ENCODE measurements around the gene GOPC.

DNA sequence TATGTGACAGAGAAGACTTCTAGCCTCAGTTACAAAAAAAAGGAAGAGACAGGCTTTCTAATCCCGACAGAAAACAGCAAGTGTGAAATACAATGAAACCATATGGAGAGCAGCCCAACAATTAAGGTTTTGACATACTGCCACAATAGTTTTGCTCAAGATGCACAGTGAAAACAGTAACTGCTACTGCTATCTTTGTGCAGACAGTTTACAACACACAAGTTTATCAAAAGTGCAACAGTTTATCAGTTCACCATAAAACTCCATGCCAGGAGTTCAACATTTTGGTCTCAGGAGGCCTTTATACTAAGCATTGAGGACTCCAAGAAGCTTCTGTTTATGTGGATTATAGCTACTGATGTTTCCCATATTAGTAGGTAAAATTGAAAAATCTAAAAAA, 37.6 kb downstream of the GOPC start:
- TF ChIP-seq EP300 (IDR thresholded peaks at IDR 0.05), result no peak
- TF ChIP-seq, protein P1, sequence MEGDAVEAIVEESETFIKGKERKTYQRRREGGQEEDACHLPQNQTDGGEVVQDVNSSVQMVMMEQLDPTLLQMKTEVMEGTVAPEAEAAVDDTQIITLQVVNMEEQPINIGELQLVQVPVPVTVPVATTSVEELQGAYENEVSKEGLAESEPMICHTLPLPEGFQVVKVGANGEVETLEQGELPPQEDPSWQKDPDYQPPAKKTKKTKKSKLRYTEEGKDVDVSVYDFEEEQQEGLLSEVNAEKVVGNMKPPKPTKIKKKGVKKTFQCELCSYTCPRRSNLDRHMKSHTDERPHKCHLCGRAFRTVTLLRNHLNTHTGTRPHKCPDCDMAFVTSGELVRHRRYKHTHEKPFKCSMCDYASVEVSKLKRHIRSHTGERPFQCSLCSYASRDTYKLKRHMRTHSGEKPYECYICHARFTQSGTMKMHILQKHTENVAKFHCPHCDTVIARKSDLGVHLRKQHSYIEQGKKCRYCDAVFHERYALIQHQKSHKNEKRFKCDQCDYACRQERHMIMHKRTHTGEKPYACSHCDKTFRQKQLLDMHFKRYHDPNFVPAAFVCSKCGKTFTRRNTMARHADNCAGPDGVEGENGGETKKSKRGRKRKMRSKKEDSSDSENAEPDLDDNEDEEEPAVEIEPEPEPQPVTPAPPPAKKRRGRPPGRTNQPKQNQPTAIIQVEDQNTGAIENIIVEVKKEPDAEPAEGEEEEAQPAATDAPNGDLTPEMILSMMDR (IDR thresholded peaks at IDR 0.05), result no peak
- TF ChIP-seq POLR2AphosphoS5 (IDR thresholded peaks at IDR 0.05), result no peak
